MM.1S (cell line): Measurements from ENCODE around the gene UTP14C.

Experiments
- DNase-seq: peaks from one replicate; pipeline ENCODE4 v3.0.0-alpha.2; 2015
- H2AFZ ChIP-seq: fragments of 300-600 bp; sonication (generic); 2 replicates; pipeline ENCODE4 v1.6.0; 2016; ENCODE audit warnings: antibody characterized with exemption, low read length
- H3F3A ChIP-seq: fragments of 300-600 bp; sonication (generic); 2 replicates; pipeline ENCODE4 v1.6.1; 2016; ENCODE audit warnings: mild to moderate bottlenecking, antibody characterized with exemption, low read length, moderate library complexity, mixed read lengths; ENCODE audit not compliant: insufficient read depth
- H3K27ac ChIP-seq: fragments of 300-600 bp; sonication (generic); 2 replicates; pipeline ENCODE4 v1.5.1; 2016; ENCODE audit warnings: mild to moderate bottlenecking, low read length
- H3K27me3 ChIP-seq: fragments of 300-600 bp; sonication (generic); replicated peaks from 2 replicates; pipeline ENCODE4 v1.6.0; 2016; ENCODE audit warnings: low read length; ENCODE audit not compliant: insufficient read depth
- H3K36me3 ChIP-seq: fragments of 300-600 bp; sonication (generic); replicated peaks from 2 replicates; pipeline ENCODE4 v1.6.1; 2016; ENCODE audit warnings: mild to moderate bottlenecking, low read length, mixed read lengths; ENCODE audit not compliant: insufficient read depth
- H3K4me1 ChIP-seq: fragments of 300-600 bp; sonication (generic); 2 replicates; pipeline ENCODE4 v1.6.1; 2016; ENCODE audit warnings: low read length, mixed read lengths
- H3K4me2 ChIP-seq: fragments of 300-600 bp; sonication (generic); 2 replicates; pipeline ENCODE4 v1.6.0; 2016; ENCODE audit warnings: low read depth, low read length
- H3K4me3 ChIP-seq: fragments of 300-600 bp; sonication (generic); 2 replicates; pipeline ENCODE4 v1.5.1; 2016; ENCODE audit warnings: low read length, mixed read lengths
- H3K79me2 ChIP-seq: fragments of 300-600 bp; sonication (generic); 2 replicates; pipeline ENCODE4 v1.6.1; 2016; ENCODE audit warnings: mixed run types, low read length, mixed read lengths
- H3K9ac ChIP-seq: fragments of 300-600 bp; sonication (generic); 2 replicates; pipeline ENCODE4 v1.6.1; 2016; ENCODE audit warnings: low read length, mixed read lengths
- H3K9me2 ChIP-seq: fragments of 300-600 bp; sonication (generic); replicated peaks from 2 replicates; pipeline ENCODE4 v1.6.1; 2016; ENCODE audit warnings: mild to moderate bottlenecking, low read length, mixed read lengths; ENCODE audit not compliant: insufficient read depth
- H3K9me3 ChIP-seq: fragments of 300-600 bp; sonication (generic); replicated peaks from 2 replicates; pipeline ENCODE4 v1.6.1; 2016; ENCODE audit warnings: mild to moderate bottlenecking, low read length, mixed read lengths; ENCODE audit not compliant: insufficient read depth
- H4K20me1 ChIP-seq: fragments of 300-600 bp; sonication (generic); 2 replicates; pipeline ENCODE4 v1.6.1; 2016; ENCODE audit warnings: mild to moderate bottlenecking, low read length, moderate library complexity, mixed read lengths; ENCODE audit not compliant: insufficient read depth
- CTCF ChIP-seq: fragments of 300-600 bp; sonication (generic); IDR thresholded peaks from 2 replicates; pipeline ENCODE4 v1.5.1; 2016; ENCODE audit warnings: antibody characterized with exemption, low read length, mixed read lengths
- EZH2 ChIP-seq: fragments of 300-600 bp; sonication (generic); optimal IDR thresholded peaks from 2 replicates; pipeline ENCODE3; 2017; ENCODE audit warnings: low read depth, mild to moderate bottlenecking, antibody characterized with exemption, low read length, mixed read lengths
- EZH2phosphoT487 ChIP-seq: fragments of 300-600 bp; sonication (generic); IDR thresholded peaks from 2 replicates; pipeline ENCODE4 v1.6.1; 2018; ENCODE audit warnings: antibody characterized with exemption, low read length

The UTP14C gene

GRCh38 chr13:52006523-52007245 lies 17.8 kb upstream of the UTP14C start:
- H3K79me2 ChIP-seq = no peaks in the 10 kb centered on the region
- peaks cover 4% of the 10 kb centered on the region; the same call in 1 of the 2 replicates for H3K27me3 ChIP-seq
- TF ChIP-seq EZH2 (no peak), CTCF (no peak), EZH2phosphoT487 (no peak)
- no peaks in the 10 kb centered on the region for H3K9me3 ChIP-seq
- no peak overlapping the region for H3K9ac ChIP-seq
- H3K4me3 ChIP-seq = no peak overlapping the region
- H3K4me1 ChIP-seq = no peaks in the 10 kb centered on the region
- no peak for DNase-seq
- no peaks in the 10 kb centered on the region for H4K20me1 ChIP-seq
- no peaks in the 10 kb centered on the region for H3K36me3 ChIP-seq
- H3F3A ChIP-seq = no peaks in the 10 kb centered on the region
- H3K4me2 ChIP-seq = no peak overlapping the region
- no peak overlapping the region for H3K27ac ChIP-seq
- H2AFZ ChIP-seq = no peak overlapping the region
- H3K9me2 ChIP-seq = no peaks in the 10 kb centered on the region

DNA sequence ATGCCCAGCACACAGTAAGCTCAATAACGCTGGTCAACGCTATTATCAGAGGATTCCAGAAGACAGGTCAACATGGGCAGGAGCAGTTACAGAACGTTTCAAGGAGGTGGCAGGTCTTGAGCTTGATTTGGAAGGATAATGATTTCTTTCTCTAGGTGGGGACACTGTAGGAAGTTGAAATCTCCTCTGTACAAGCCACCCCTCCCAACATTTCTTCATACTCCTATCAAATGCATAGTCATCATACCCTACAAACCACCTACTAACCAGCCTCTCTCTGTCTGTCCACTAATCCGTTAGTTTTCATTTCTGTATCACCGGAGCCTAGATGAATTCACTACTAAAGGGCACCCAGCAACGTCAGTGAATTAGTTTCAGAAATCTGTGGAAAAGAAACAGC lies 14.5 kb upstream of the UTP14C start:
- Histone ChIP-seq H3K9ac (no peak overlapping the region), H3K27ac (no peak overlapping the region), H3K79me2 (peaks cover 16% of the 10 kb centered on the region), H3K4me3 (no peak overlapping the region), H3K9me3 (no peaks in the 10 kb centered on the region), H3K4me2 (no peak overlapping the region), H3K36me3 (no peaks in the 10 kb centered on the region), H3K4me1 (no peaks in the 10 kb centered on the region), H3K9me2 (no peaks in the 10 kb centered on the region), H2AFZ (no peak overlapping the region), H3F3A (no peaks in the 10 kb centered on the region), H4K20me1 (no peaks in the 10 kb centered on the region), H3K27me3 (peaks cover 4% of the 10 kb centered on the region; the same call in 1 of the 2 replicates)
- DNase-seq = no peak
- no peak for TF ChIP-seq EZH2phosphoT487
- TF ChIP-seq CTCF = no peak
- TF ChIP-seq EZH2 = no peak

DNA sequence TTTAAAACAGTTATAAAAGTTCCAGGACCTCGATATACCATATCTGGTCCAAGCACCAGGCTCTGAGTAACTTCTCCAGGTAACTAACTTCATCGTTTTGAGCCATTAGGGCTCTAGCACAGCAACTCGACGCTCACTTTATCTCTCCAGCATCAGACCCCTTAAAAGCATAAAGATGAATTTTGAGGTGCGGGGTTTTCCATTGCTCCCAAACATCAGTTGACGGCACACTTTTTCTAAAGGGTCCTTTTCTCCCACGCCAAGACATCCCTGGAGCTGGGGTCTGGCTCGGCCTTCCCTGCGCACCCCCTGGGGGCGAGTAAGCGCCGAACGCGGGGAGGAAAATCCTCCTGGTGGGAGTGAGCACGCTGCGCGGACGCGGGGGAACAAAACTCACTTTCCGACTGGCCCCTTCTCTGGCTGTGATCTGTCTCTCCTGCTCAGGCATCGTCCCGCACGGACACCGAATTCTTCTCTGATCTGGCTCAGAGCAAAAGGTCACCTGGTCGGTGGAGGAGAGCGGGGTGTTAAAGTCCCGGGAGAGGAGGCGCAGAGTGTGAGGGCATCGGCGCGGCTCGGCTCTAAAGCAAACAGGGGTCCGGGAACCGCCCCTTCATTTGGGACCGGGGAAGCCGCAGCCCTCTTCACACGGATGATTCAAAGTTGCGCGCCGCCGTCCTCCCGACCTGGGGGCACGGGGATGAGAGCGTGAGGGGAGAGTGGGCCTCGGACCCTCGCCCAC lies 13.4 kb upstream of the UTP14C start, which contains the start of gene ATP7B:
Gene ATP7B, minus strand, starts transcription at position 561 of the 742 bp plus-strand sequence. Its CDS starts 113 bp downstream, at position 448.
- H3F3A ChIP-seq = no peaks in the 10 kb centered on the region
- TF ChIP-seq CTCF = no peak
- no peak for TF ChIP-seq EZH2phosphoT487
- TF ChIP-seq EZH2 = no peak
- no peaks in the 10 kb centered on the region for H3K36me3 ChIP-seq
- H3K4me3 ChIP-seq = peak within 1 kb of the TSS; percentile 79
- H2AFZ ChIP-seq = peak within 1 kb of the TSS; percentile 61
- H3K4me1 ChIP-seq = no peaks in the 10 kb centered on the region
- H3K27ac ChIP-seq = no peak within 1 kb of the TSS
- H4K20me1 ChIP-seq = no peaks in the 10 kb centered on the region
- H3K9ac ChIP-seq = peak within 1 kb of the TSS; percentile 72
- H3K9me3 ChIP-seq = no peaks in the 10 kb centered on the region
- peaks cover 16% of the 10 kb centered on the region for H3K79me2 ChIP-seq
- H3K9me2 ChIP-seq = no peaks in the 10 kb centered on the region
- DNase-seq = peak; percentile 6
- H3K27me3 ChIP-seq = peaks cover 4% of the 10 kb centered on the region; the same call in 1 of the 2 replicates
- H3K4me2 ChIP-seq = peak within 1 kb of the TSS; percentile 74
